GM12872 (cell line): ENCODE data around the gene NKAIN2.

Experiments used
- TF ChIP-seq, protein P1 (sequence below): IDR thresholded peaks from 3 replicates; pipeline ENCODE4 v1.5.1; 2011; ENCODE audit warnings: low read depth, mild to moderate bottlenecking, low read length, moderate library complexity; ENCODE audit not compliant: insufficient read depth

NKAIN2 gene

DNA sequence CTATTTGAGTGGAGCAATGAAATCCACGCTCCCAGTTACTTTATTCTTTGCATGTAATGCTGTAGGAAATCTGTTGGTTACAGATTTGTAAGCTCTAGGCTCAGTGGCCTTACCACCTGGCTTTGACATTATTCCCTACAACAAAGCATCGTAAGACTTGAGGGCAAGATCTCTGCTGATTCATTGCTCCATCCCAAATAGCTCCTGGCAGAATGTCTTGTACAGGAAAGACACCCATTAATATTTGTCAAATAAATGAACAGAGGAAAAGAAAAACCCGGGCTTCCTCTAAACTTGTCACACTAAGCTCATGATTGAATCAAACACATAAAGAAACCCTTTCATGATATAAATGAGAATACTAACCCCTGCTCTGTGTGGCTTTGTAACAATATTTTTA lies 801.1 kb downstream of the NKAIN2 start:
- TF ChIP-seq, protein P1, sequence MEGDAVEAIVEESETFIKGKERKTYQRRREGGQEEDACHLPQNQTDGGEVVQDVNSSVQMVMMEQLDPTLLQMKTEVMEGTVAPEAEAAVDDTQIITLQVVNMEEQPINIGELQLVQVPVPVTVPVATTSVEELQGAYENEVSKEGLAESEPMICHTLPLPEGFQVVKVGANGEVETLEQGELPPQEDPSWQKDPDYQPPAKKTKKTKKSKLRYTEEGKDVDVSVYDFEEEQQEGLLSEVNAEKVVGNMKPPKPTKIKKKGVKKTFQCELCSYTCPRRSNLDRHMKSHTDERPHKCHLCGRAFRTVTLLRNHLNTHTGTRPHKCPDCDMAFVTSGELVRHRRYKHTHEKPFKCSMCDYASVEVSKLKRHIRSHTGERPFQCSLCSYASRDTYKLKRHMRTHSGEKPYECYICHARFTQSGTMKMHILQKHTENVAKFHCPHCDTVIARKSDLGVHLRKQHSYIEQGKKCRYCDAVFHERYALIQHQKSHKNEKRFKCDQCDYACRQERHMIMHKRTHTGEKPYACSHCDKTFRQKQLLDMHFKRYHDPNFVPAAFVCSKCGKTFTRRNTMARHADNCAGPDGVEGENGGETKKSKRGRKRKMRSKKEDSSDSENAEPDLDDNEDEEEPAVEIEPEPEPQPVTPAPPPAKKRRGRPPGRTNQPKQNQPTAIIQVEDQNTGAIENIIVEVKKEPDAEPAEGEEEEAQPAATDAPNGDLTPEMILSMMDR = no peak

DNA sequence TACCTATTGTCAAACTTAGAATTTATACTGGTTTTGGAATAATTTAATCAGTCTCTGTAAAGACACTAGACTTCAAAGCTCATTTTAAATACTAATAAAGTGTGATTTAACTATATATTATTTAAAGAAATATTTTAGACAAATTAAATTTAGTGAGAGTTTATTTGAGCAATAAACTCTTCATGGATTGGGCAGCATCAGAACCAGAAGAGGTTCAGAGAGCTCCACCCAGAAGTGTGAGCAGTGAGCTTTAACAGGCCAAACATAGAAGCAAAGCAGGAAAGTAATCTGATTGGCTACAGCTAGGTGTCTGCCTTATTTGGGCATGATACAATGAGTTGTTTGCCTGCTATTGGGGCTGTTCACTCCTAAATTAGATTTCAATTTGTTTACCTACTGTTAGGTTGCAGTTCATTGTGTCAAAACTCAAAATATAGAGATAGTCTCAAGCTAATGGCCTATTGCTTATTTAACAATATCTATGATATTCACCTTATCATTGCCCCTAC lies 803.5 kb downstream of the NKAIN2 start:
- TF ChIP-seq, protein P1 = no peak

DNA sequence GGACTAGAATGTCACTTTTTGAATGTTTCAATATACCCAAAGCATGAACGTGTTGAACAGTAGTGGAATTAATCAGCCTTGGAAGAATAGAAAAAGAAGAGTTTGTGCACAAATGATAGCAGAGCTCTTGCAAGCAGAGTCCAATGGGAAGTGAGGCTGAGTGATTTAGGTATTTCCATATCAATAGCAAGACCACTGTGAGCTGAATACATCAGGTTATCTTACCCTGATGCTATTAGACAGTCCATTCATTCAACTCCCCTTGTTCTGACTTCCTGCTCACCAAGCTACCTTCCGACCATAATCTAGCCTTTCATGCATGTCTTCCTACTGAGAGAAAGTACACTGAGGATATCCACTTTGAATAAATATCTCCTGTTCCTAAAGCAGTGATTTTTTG lies 809.4 kb downstream of the NKAIN2 start:
- TF ChIP-seq, protein P1 = no peak

DNA sequence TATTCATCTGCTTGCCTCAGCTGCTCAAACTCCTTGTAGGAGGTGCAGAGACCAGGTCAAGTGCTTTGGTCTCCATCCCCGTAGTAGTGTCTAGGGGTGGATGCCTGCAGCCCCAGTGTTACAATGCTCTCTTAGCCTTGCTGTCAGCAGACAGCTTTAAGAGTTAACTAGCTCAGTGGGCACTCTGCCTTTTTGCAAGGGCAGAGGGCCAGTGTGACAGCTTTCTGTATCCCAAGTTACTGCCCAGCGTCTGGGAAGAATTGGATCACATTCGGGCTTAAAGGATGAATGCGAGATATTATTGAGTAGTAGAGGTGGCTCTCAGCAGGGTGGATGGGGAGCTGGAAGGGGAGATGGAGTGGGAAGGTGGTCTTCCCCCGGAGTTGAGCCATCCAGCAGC lies 818.7 kb downstream of the NKAIN2 start:
- TF ChIP-seq, protein P1 = no peak

DNA sequence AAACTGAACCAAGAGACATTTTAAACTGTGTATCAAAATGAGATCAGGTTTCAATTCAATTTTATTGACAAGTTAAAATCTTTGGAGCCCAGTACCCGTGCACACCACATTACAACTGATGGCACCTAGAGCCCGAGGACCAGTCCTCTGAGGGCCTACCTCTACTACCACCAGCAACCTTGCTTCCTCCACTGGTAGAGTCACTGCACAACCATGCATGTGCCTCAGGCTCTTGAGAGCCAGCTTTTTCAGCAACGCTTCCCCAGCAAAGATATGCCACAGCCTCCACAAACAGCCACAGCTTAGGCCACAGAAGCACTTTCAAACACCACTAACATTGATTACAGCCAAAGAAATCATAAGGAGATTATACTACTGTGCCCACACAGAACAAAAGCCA lies 830.0 kb downstream of the NKAIN2 start:
- TF ChIP-seq, protein P1 = no peak

DNA sequence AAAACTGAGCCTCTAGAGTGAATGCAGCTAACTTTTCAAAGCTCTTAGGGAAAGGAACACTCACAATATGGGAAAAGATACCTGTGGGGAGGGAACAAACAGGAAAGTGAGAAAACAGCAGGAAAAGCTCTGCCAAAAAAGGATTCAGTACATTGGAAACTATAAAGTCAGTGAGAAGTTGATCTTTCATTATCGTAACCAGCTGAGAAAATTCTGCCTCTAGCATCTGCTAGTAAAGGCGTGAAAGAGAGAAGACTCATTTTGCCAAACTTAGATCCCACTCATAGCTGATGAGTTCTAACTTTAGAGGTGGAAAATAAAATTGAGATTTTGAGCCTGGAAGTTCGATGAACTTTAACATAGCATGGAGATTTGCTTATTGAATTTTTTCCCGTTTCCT lies 836.8 kb downstream of the NKAIN2 start:
- TF ChIP-seq, protein P1 = no peak

DNA sequence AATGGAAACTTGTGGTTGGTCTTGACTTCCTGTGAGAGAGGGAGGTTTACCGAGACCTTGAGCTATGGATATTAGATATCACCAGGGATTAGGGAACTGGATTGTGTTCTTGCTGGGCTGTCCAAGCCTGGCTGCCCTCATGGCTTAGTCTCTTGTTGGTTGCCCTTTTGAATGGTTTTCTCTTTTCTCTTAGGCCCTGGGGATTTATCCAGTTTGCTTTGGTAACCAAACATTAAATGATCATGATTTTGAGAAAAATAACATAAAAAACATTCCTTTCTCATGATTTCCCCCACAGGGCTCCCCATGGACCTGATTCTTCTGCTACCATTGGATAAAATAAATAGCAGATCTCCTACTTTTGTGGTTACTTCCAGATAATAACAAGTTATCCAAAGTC lies 852.2 kb downstream of the NKAIN2 start:
- TF ChIP-seq, protein P1 = no peak
